Upper lobe of left lung (tissue), 4 donors: ENCODE data around the gene ZNF615.

Experiments used
- EP300 ChIP-seq, 4 donors: sonication (generic); formaldehyde crosslinking; IDR thresholded peaks; one replicate each; pipeline ENCODE4 v1.5.1; 2017; ENCODE audit warnings: antibody characterized with exemption in 4 of 4, control low read depth in 2 of 4
- POLR2A ChIP-seq, 4 donors: fragments of 450-650 bp; IDR thresholded peaks; one replicate each; pipeline ENCODE4 v1.5.1; 2016 to 2017; ENCODE audit warnings: antibody characterized with exemption in 4 of 4, mild to moderate bottlenecking in 2 of 4
- POLR2AphosphoS5 ChIP-seq, 2 donors: sonication (generic); formaldehyde crosslinking; IDR thresholded peaks; one replicate each; pipeline ENCODE4 v1.5.1; 2017; ENCODE audit warnings: antibody characterized with exemption in 2 of 2
- TF ChIP-seq, protein P1 (sequence below), 6 experiments: fragments of 450-650 bp in 4 of 6; fragments of 200-600 bp in 2 of 6; sonication (generic) in 2 of 6; IDR thresholded peaks; one replicate each; pipeline ENCODE4 v1.5.1; 2016 to 2019; ENCODE audit warnings: antibody characterized with exemption in 6 of 6

DNA sequence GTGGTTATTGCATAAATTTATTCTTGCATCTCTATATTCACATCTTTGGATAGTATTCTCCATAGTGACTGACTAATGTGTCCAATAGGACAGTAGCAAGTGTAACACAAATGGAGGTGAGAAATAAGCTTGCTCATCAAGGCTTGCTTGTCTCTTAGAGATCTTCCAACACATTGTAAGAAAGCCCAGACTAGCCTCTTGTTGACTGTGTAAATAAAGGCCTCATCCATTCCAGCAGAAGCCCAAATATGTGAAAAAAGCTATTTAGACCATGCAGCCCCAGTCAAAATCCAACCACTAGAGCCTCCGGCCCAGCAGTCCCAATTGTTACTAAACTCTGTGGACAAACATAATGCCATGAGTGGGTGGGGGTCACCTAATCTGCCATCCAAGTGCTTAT, 2.7 kb upstream of the ZNF615 start:
- TF ChIP-seq, protein P1, sequence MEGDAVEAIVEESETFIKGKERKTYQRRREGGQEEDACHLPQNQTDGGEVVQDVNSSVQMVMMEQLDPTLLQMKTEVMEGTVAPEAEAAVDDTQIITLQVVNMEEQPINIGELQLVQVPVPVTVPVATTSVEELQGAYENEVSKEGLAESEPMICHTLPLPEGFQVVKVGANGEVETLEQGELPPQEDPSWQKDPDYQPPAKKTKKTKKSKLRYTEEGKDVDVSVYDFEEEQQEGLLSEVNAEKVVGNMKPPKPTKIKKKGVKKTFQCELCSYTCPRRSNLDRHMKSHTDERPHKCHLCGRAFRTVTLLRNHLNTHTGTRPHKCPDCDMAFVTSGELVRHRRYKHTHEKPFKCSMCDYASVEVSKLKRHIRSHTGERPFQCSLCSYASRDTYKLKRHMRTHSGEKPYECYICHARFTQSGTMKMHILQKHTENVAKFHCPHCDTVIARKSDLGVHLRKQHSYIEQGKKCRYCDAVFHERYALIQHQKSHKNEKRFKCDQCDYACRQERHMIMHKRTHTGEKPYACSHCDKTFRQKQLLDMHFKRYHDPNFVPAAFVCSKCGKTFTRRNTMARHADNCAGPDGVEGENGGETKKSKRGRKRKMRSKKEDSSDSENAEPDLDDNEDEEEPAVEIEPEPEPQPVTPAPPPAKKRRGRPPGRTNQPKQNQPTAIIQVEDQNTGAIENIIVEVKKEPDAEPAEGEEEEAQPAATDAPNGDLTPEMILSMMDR (IDR thresholded peaks at IDR 0.05) = no peak
- TF ChIP-seq POLR2AphosphoS5 (IDR thresholded peaks at IDR 0.05) (no peak), POLR2A (IDR thresholded peaks at IDR 0.05) (no peak), EP300 (IDR thresholded peaks at IDR 0.05) (no peak)
